Amniotic stem cell (primary cell): ENCODE measurements around the gene CCL19.

Experiments used
- DNase-seq: peaks from one replicate; lab custom pipeline; 2025; lab: John Stamatoyannopoulos, UW

Gene CCL19

DNA sequence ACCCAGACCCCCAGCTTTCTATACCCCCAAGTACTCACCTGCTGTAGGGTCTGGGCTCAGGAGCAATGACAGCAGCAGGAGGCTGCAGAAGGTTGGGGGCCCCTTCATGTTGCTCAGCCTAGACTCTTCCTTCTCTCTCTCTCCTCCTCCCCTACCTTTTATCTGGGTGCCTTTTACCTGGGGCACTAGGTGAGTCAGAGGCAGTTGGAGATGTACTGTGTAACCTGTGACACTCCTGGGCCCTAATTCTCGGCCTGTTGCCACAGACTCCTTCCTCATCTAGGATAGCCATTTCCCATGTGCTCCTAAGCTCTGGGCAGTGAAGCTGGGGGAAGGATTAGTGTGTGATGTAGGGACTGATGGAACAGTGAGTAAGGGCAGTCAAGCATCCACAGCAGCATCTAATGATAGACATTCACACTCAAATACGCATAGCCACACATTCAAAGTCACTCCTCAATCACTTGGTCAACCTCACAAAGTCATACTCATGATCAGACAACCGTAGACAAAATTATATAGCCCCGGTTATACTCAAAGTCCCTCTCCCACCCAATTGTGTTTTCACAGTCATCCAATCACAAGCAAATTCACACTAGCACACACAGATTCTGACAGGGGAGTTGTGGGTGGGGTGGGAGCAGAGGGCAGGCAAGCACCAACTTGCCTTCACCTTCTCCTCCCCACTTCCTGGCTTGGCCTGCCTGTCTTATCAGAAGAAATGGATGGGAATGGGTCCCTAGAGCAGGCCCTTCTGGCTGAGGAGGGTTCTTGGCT is 28.4 kb downstream of the CCL19 start, which contains the start of gene CCL27:
Gene CCL27, minus strand, starts transcription at position 132 of the 777 bp plus-strand sequence. Its CDS starts 24 bp downstream, at position 108.
- DNase-seq = no peak

DNA sequence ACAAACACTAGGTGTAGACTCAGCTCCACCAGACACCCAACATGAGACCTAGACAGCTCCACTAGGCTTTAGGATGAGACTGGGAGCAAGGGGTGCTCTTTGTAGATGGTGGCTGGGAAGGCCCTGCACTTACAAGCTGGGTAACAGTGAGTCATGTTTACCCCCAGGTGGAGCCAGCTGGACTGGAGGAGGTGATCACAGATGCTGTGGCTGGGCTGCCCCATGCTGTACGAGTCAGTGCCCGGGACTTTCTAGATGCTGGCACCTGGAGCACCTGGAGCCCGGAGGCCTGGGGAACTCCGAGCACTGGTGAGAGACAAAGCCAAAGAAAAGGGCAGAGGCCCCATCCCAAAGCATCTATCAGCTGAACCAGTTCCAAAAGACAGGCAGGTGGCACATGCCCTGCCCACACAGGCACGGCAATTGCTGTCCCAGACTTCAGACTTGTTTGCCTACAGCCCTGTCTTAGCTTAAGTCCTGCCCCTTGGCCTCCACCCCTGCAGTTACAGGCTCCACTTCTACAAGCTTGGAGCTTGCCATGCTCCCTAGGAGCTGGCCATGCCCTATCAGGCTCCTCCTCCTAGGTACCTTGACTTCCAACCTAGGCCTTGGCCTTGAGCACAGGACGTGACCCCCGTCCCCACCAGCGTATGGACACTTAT is 31.4 kb downstream of the CCL19 start:
- DNase-seq = no peak

DNA sequence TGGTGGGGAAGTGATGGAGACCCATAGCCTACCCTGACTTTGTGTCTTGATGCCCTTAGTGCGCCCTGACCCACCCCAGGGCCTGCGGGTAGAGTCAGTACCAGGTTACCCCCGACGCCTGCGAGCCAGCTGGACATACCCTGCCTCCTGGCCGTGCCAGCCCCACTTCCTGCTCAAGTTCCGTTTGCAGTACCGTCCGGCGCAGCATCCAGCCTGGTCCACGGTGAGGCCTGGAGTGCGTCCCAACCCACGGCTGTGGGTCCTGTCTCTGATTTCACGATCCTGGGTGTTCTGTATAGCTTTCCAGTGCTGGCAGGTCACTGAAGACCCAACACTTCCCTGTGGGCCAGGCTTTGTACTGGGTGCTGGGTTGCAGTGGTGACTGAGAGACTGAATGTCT is 32.6 kb downstream of the CCL19 start:
- no peak for DNase-seq

DNA sequence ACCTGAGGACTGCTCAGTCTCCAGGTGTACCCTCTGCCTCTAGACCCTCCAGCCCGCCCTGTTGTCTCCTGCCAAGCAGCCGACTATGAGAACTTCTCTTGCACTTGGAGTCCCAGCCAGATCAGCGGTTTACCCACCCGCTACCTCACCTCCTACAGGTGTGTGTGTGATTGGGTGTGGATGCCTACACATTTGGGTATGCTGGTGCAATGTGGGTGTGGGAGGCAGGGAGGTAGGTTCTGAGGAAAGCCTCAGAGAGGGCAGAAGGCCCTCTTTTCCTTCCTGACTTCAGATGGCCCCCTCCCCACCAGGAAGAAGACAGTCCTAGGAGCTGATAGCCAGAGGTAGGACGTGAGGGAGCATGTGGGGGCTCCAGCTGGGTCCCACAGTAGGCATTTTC is 34.1 kb downstream of the CCL19 start:
- no peak for DNase-seq

DNA sequence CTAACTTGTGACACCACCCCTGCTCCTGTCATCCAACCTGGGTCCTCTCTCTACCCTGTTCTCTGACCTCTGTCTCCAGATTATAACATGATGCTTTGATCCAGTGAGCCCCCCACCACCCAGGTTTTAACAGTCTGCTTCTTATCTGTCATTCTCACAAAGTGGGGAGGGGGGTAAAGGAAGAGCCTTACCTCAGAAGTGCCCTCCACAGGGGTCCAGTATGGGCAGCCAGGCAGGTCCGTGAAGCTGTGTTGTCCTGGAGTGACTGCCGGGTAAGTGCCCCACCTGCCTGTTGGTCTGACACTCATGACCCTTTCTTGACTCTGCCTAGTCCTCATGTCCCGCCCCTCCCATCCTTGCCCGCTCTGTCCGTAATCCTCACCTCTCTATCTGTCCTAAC is 35.7 kb downstream of the CCL19 start:
- DNase-seq = no peak

DNA sequence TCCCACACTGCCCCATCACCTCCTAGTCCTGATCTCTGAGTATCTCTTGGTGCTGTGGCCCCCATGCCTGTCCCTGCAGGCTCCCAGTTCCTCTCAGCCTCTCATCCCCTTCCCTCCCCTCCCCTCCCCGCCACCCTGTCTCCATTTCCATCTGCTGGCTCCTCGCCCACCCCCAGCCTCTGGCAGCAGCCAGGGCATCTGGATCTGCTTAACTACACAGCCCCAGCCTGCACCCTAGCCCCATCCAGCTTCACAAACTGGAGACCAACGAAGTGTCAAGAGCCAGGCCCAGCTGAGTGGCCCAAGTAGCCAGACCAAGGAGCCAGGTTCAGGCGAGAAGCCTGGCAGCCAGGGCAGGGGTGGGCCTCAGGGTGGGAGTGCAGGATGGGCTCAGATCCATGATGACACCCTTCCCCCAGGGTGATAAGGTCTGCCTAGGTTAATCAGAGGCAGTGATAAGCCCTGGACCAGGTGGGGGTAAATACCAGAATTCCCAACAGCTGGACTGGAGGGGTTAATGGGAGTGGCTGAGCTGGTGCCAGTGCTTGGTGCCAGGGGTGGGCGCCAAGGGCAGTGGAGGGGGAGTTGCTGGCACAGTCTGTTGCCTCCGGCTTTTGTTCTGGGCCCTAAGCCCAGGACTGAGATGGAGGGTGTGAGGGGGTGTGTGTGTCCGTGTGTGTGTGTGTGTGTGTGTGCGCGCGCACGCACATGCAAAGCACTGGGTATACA is 36.6 kb downstream of the CCL19 start:
- no peak for DNase-seq

DNA sequence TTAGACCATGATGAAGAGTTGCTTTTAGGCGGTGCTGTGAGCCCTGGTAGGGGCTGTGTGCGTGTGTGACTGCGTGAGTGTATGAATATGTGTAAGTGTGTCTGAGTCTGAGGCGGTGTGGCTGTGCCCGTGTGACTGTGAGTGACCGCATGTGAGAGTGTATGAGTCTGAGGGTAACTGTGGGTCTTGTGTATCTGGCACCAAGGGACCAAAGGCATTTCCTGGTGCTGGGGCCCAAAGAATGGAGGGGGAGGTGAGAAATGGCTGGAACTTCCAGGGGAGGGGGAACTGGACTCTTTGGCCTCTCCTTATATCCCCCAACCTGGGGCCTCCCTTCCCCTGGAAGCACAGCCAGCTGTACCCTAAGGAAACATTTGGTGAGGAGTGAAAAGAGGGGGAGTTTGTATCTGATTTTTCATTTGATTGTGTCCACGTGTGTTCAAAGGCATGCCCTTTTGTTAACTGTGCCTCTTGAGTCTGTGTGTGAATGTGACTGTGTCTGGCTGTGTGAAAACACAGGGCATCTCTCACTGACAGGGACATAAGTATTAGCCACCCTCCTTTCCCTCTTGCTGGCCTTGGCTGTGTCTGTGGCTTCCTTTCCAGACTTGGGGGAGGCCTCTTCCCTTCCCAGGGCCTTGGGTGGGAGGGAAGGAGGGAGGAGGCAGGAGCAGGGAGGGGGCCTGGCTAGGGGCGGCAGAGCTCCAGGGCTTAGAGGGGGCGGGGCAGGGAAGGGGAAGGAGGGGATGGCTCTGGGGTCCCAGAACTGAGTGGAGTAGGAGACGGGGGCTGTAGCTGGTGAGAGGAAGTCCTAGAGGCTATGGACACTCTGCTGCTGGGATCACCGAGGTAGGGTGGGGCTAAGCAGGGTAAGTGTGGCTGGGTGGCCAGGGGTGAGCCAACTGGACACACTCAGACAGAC is 37.7 kb downstream of the CCL19 start:
- no peak for DNase-seq

DNA sequence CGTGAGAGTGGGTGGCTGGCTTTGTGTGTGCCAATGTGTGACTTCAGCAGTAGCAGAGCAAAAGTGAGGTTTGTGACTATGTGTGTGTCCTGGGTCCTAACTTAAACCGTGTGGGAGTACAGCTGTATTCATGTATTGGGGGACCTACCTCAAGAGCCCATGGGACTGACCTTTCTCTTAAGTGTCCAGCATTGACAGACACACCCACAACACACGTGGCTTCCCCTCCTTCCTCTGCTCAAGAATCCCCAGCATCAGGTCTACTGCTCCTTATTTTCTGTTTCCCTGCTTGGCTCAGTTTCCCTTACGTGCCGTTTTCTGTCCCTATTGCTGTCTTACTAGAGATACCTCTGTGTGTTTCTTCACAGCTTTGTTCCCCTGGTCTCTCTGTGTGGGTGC is 38.5 kb downstream of the CCL19 start:
- DNase-seq = no peak

DNA sequence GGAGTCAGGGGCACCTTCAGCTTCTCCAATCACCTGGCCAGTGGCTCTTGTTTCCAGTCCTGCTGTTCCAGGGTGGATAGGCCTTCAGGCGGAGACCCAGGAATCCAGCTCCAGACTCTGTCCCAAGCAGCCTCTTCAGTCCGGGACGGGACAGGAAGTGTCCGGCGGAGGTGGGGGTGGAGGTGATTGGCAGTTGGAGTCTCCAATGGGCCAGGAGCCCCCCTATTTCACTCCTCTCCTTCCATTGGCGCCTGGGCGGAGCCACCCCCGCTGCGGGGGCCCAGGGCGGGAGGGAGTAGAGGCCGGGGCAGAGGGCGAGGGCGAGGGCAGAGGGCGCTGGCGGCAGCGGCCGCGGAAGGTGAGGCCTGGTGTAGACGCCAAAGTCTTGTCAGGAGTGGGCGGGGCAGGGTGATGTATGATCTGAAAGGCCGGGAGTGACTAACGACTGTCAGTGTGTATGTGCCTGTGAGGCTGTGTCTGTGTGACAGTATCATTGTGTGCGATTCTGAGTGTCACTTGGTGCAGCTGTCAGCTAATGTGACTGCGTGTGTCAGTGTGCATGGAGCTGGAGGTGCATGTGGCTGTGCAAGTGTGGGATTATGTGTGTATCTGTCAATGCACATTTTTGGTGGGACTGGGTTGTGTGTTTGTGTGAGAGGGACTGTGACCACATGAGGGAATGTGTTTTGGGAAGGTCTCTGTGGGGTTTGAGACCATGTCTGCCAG is 39.0 kb downstream of the CCL19 start, which contains the start of gene IL11RA:
Gene IL11RA, plus strand, starts transcription at position 310 of the 726 bp plus-strand sequence. CDS start 3,033 bp downstream, outside the sequence.
- DNase-seq = no peak

DNA sequence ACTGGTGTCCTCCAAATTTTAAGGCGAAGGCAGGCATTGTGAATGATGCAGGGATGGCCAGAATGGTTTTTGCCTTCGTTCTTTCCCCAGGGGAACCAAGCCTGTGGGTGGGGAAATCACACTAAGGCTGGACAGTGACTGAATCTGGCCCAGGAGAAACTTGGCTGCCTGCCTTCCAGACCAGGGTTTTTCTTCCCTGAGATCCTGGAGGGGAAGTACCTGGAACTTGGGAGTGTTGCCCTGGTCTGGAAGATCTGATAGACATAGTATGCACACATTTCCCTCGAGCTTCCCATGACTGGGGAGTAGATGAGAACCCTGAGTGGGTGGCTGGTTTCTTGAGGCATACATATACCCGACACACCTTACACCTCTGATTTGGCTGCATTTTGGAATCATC is 39.8 kb downstream of the CCL19 start:
- DNase-seq = no peak

DNA sequence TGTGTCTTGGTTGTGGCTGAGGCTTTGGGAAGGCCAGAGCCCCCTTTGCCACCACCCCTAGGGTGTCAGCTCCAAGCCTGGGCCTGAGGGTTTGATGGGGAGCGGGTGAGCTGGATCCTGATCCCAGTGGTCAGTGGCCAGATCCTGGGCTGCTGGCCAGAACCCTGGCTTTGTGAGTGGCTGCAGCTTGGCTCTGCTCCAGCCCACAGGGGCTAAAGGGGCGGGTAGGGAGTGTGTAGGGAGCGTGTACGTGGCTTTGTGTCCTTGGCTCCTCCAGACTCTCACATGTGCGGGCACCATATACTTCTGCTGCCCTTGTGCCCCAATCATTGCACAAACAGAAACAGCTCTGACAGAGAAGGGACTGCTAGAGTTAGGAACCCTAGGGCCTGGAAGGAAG is 40.3 kb downstream of the CCL19 start:
- no peak for DNase-seq

DNA sequence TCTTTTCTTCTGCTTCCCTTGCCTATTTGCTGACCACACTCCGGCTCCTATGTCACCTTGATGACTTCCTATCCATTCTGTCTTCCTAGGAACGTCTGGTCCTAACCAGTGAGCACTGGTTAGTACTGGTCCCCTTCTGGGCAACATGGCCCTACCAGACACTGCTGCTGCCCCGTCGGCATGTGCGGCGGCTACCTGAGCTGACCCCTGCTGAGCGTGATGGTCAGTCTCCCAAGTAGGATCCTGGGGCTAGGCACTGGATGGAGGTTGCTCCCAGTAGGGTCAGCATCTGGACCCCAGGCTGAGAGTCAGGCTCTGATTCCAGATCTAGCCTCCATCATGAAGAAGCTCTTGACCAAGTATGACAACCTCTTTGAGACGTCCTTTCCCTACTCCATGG is 42.4 kb downstream of the CCL19 start:
- no peak for DNase-seq

DNA sequence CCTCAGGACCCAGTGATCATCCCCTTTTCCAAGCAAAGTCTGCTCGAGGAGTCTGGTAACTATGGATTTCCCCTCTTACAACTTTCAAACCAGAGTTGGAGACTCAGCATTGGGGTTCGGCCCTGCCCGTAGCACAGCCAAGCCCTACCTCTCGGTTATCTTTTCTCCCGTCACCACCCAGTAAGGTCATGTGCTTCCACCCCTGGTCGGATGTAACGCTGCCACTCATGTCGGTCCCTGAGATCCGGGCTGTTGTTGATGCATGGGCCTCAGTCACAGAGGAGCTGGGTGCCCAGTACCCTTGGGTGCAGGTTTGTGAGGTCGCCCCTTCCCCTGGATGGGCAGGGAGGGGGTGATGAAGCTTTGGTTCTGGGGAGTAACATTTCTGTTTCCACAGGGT is 43.4 kb downstream of the CCL19 start:
- DNase-seq = no peak

DNA sequence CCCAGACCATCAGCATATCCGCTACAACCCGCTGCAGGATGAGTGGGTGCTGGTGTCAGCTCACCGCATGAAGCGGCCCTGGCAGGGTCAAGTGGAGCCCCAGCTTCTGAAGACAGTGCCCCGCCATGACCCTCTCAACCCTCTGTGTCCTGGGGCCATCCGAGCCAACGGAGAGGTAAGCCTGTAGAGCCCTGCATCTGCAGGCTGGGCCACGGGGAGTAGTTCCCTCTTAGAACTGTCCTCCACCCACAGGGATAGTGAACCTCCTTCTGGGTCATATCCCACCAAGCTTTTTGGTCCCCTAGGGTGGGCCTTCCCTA is 44.0 kb downstream of the CCL19 start:
- DNase-seq = no peak

DNA sequence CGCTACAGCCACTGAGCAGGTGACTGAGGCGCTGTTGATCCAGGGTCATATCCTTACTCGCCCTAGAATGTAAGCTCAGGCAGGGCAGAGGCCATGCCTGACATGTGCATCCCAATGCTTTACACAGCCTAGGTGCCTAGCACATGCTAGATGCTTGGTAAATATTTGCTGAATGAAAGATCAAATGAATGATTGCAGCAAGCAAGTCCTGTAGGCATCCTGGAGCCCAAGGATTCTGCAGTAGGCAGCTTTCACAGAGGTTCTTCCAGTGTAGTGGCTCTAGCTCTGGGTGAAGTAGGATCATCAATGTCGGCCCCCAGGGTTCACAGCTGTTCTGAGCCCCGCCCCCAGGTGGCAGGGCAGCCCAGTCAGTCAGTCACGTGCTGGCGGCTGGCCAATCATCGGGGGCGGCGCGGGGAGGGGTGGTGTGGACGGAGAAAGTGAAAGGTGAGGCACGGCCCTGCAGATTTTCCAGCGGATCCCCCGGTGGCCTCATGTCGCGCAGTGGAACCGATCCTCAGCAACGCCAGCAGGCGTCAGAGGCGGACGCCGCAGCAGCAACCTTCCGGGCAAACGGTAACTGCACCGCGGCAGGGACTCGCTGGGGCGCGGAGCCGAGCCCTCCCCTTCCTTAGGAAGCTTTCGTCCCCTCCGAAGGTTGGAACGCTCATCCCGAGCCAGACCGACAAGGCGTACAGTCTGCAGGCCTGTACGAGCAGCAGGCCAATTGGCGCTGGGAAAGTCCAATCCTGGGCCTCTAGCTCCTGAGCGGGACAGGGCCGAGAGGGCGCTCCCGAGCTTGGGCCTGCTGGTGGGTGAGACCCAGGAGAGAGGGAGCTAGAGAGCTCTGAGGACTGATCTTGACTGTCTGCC is 44.6 kb downstream of the CCL19 start, which contains the start of gene GALT:
Gene GALT, plus strand, starts transcription at position 465 of the 873 bp plus-strand sequence. Its CDS starts 30 bp downstream, at position 495.
- peak; percentile 64 for DNase-seq

DNA sequence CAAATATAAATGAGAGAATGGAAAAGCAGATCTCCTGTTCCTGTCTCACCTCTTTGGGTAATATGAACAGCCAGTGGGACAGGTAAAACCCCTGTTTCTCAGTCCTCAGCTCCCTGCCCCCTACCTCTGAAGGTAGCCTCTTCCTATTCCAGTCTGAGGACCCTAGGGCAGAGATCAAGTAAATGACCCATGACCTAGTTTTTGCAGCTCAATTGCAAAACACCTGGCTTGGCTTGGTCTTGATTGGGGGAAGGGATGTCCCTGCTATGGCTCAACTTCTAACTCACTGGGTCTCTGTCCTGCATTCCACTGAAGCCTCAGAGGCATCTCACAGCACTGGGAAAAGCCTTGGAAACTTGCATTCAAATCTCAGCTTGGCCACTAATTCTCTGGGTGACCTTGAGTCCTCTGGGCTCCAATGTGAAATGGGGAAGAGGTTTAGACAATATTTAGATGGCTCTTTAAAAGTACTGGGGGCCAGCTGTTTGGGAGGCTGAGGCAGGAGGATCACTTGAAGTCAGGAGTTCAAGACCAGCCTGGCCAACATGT is 46.2 kb downstream of the CCL19 start:
- no peak for DNase-seq

DNA sequence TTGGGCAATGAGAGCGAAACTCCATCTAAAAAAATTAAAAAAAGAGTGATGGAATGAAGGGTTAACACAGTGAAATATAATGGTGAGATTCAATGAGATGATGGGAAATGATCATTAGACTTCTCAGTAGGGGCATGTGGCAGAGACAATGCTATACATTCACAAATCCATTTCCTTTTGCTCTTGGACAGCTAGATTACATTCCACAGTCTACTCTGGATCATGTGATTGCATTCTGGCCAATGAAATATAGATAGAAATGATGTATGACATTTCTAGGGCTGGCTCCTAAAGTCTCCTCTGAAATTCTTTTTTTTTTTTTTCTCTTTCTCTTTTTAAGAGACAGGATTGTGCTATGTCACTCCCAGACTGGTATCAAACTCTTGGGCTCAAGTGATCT is 48.4 kb downstream of the CCL19 start:
- no peak for DNase-seq
